MV-4-11 (cell line): Measurements from ENCODE around the gene GPC1.

Source experiments
- DNase-seq: peaks from one replicate; lab custom pipeline; 2025; lab: John Stamatoyannopoulos, UW

GPC1 gene

DNA sequence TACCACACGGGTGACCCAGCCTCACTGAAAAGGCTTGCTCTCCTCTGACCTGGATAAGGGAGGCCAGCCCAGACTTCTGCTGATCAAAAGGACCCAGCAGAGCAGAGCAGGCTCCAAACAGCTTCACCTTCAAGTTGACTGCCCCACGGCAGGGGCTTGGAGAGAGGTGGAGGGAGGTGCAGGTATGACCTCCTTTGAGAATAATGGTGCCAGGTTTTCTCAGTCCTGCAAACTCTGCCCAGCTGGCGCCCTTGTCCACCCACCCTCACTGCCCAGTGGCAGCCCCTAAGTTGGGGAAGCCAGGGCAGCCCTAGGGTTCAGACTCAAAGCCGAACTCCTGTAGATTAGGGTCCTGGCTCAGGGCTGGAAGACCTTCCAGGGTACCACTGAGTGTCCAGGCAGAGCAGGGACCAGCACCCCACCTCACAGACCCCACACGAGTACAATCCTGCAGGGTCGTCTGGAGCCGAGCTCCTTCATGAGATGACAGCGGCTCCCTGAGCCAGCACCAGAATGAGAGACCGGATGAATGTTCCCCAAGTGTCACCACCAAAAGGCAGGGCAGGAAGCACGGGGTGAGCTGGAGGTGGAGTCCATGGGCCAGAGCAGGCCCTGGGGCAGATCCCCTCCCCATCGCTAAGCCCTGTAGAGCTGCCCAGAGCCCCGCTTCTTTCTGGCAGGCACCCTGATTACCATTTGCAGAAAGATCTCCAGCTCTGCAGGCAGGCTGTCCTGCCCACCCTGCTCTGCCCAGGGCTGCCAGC, 3.6 kb upstream of the GPC1 start:
- no peak for DNase-seq

DNA sequence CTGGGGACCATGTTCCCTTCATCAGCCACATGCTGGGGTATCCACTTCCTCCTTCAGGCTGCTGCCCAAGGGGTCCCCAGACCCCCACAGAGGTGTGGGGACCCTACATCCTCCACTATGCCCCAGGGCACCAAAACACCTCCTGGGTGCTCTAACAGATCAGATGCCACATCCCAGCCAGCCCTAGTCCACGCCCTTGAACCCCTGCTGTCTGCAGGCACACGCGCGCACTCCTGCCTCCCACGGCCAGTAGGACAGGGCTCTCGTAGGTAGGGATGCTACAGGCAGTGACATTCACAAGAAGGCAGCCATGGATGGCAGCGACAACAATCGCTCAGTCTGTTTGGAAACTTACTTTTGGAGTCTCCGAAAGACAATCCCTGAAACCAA, 3.0 kb upstream of the GPC1 start:
- DNase-seq: no peak

DNA sequence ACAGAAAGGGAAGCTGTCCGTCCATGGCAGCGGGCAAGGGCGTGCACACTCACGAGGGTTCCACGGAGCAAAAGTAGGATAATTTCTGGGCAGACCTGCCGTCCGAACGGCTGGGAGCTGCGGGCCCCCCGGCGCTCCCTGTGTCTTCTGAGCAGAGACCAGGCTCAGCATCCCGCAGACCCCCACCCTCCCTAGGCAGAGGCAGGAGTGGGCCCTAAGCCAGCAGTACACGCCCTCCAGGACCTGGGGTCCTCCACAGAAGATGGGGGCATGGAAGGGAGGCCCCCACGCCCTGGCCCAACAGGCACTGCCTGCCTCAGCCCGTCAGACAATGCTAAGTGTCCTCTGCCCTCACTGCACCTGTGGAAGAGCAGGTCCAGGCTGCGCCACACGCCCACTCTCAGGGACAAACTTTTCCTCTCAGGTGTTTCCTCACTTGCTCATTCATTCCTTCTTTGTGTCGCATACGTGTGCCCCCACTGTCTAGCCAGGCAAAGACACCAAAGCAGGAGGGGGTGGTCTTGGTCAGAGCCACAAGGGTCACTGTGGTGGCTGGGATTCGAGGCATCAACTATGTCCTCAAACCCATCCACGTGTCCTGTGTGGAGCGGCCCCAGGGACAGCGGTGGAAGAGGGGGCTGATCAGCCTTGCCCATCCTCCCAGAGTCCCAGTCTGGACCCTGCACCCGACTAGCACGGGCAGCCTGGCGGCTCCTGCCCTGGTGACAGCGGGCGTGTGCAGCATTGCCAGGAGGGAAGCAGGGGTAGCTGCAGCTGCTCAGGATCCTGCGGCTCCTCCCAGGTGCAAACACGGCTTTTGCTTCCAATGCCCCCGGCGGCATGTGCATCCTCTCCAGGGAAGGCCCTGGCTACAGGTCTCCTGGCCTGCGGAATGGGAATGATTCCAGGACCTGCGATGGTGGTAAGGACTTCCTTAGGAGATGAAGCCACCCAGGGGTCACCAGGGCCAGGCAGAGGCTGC, 2.4 kb upstream of the GPC1 start:
- DNase-seq: no peak

GRCh38 chr2:240433973-240434727, 1.3 kb upstream of the GPC1 start:
- no peak for DNase-seq

GRCh38 chr2:240434728-240435456, 571 bp upstream of the GPC1 start:
- DNase-seq: peak; percentile 63

DNA sequence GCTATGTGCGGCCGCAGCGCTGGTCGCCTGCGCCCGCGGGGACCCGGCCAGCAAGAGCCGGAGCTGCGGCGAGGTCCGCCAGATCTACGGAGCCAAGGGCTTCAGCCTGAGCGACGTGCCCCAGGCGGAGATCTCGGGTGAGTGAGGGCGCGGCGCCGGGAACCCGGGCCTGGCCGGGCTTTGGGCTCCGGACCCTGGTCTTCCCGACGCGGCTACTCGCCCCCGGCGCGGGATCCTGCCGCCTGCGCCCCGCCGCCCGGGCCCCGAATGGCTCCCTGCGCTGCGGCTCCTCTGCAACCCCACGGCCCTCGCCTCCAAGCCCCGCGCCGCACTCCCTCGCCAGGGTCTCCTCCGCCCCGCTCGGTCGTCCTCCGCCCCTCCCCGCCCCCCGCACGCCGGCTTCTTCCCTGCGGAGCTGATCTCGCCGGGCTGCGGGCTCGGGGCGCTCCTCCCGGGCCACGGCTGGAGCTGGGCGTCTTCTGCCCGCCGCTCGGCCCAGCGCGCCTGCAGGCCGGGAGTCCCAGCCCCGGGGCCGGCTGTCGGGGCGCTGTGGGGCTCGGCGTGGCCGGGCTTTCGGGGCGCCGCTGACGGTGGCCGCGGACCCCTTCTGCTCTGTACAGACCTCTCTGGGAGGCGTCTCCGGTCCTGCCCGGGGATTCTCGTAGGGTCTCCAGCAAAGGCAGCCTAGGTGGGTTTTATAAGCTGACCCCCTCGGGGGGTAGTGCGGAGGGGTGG, 652 bp downstream of the GPC1 start:
- DNase-seq: no peak

GRCh38 chr2:240436683-240437550, 1.5 kb downstream of the GPC1 start:
- no peak for DNase-seq

DNA sequence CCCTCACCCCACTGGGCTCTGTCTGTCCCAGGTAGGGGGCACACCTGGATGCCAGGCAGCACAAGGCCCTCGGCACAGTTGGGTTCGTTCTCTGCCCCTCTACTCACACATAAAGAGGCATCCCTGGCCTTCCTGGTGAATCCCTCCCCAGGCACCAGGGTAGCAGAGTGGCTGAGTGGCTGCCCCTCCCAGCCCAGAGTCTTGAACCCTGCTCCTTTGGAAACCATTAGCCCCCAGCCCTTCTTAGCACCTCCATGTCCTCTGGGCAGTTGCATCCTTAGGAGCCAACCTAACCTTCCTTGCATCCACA, 2.0 kb downstream of the GPC1 start:
- no peak for DNase-seq

- peak; percentile 14 for DNase-seq
Observed at GRCh38 chr2:240437861-240438809, 2.7 kb downstream of the GPC1 start.

DNA sequence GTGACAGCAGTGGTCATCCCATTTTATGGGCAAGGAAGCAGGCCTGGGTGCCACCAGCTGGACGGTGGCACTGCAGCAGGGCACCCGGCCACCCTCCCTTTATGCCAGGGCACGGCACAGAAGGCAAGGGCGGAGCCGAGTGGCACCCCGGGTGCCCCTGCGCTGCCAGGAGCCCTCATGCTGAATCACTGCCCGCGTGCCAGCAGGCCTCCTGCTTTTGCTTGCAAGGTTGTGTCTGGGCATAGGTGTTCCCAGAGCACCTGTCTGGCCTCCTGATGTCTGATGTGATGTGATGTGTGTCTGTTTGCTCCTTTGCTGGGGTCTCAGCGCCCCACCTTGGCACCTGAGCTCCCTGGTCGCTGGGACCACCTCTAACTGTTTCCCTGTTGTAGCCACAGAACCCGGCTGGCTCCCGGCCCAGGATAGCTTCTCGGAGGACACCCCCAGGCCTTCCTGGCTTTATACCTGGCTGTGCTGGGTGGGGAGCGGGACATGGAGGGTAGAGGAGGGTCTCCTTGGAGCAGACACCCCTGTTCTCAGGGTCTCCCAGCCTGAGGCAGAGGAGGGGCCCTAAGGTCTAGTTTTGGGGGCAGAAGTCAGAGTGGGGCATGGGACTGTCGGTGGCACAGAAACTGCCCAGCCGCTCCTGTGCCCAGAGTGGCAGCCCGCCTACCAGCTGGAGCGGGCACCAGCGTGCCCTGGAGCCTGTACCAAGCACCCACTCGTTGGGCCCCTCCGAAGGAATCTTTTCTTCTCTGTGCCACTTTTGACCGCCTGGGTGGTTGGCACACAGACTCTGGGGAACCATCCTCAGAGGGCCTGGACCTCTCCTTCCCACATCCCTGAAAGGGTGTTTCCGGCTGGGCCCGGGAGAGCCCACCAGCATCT, 3.6 kb downstream of the GPC1 start:
- DNase-seq: no peak

DNA sequence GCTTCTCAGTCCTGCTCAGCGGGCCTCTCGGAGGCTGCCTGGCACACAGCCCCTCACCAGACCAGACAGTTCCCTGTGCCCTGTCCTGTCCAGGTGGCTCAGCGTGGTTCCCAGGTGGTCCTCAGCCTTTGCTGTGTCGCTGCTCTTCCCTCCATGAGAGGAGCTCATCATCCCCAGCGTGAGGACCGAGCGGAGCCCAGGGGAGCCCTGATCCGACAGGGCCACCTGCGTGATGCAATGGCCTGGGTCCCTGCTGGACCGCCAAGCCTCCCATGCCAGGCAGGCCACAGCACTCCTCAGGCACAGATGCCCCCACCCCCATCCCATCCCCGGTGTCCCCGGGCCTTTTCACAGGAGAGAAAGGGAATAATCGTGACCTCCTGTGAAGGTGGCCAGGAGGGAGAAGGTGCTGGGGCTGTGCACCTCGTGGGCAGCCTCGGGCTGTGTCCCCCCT, 4.3 kb downstream of the GPC1 start:
- DNase-seq: no peak

DNA sequence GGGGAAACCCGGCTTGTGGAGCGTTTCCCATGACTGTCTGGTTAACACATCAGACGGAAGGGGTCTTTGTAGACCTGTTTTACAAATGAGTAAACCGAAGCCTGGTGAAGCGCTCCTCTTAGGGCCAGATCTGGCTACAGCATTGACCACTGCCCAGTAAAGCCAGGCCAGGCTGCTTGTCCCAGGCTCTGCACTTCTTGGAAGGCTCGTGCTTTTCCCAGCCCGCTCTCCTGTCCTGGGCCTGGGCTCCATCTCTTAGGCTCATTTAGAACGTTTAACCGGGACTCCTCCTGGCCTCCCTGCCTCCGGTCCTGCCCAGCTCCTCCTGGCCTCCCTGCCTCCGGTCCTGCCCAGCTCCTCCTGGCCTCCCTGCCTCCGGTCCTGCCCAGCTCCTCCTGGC, 4.8 kb downstream of the GPC1 start:
- DNase-seq: no peak

DNA sequence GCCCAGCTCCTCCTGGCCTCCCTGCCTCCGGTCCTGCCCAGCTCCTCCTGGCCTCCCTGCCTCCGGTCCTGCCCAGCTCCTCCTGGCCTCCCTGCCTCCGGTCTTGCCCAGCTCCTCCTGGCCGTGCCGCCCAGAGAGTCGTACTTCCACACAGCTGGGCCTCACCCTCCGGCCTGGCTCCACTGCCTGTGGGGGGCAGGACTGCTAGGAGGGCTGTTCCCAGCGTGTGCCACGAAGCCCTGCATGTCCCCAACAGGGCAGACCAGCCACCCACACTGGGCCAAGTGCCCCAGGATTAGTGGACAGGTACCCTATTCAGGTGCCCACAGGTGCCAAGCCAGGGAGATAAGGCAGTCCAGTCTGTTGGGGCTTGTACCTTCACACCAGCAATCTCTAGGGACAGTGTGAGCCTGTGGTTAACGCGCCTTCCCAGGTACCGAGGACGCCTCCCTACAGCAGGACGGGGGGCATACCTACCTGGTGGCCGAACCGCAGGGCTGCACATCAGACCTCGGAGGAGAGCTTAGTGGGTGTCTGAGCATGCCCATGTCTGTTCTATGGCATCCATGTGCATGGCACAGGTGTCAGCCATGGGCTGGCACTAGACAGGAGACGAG, 5.3 kb downstream of the GPC1 start:
- DNase-seq: no peak

DNA sequence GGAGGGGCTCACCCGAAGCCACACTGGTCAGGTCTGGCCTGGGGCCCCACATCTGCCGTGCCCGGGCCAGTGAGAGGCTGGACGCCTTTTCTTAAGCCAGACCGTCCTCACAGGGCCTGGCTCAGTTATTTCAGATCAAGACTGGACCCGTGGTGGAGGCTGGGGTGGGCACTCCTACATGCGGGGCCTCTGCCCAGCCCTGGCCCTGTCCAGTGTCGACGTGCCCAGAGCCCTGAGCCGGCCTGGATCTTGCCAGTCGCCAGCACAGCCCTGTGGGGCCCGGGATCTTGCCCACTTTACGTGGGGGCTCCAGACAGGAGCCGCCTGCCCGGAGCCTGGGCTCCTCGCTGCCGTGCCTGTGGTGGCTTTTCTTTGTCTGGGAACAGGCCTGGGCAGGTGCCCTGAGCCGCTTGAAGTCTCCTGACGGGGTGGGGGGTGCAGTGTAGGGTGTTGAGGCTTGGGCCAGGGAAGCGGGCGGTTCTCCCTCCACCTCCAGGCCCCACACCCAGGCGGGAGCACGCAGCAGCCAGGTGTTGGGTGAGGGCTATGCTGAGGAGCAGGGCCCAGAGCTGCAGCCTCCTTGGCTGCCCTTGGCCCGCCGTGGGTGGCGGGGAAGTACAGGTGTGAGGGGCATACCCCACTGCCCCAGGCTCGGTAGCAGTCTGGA, 6.0 kb downstream of the GPC1 start:
- no peak for DNase-seq

- no peak for DNase-seq
Observed at GRCh38 chr2:240441993-240442411, 6.5 kb downstream of the GPC1 start.

DNA sequence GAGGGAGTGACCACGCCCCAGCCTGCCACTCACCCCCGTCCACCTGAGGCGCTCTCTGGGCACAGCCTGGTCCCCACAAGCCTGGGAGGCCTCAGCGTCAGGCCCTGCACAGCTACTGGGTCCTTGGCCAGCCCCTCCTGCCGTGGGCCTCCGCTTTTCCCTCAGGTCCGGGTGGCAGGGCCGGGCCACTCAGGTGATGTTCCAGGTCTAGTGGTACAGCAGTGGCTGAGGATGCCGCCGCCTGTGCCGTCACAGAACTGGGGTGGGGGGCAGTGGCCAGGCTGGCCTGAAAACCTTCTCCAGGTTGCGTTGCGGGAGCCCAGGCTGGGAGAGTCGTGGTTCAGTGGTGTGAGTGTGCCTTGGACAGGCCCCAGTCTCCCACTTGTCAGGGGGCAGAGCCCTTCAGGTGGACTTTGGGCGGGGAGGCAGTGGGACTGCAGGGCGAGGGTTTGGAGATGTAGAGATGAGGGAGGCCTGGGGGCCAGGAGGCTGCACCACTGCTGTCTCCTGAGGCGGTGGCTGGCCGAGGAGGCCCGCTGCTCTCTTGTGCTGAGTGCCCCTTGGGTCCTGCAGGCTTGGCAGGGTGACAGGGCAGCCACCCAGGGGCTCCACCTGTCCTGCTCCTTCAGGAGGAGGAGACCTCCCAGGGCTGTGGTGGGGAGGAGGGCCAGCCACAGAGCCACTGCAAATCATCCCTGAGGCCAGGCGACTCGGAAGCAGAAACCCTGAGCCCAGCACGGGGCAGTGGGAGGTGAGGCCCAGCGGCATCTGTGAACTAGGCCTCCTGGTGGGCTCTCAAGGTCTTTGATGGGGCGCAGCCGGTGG, 7.6 kb downstream of the GPC1 start:
- DNase-seq: no peak
